HG02885 (cell line): ENCODE data around the gene IFNG.

Source experiments
- ATAC-seq: cut with Tn5 transposase; IDR thresholded peaks from one replicate; pipeline ENCODE4 v1.9.1; 2021; ENCODE audit warnings: mild to moderate bottlenecking; ENCODE audit not compliant: unreplicated experiment, poor library complexity

Gene IFNG

GRCh38 chr12:68119250-68119649, 40.3 kb downstream of the IFNG start:
- ATAC-seq, result peak; percentile 73

- no peak for ATAC-seq
These were observed 41.3 kb downstream of the IFNG start for GRCh38 chr12:68118096-68118755.

- no peak for ATAC-seq
These were observed 41.9 kb downstream of the IFNG start for GRCh38 chr12:68117661-68118060.

GRCh38 chr12:68115281-68115680, 44.3 kb downstream of the IFNG start:
- no peak for ATAC-seq

GRCh38 chr12:68114606-68115005, 44.9 kb downstream of the IFNG start:
- no peak for ATAC-seq

GRCh38 chr12:68113644-68114043, 45.9 kb downstream of the IFNG start:
- ATAC-seq, result no peak

GRCh38 chr12:68111995-68112394, 47.5 kb downstream of the IFNG start:
- no peak for ATAC-seq

- no peak for ATAC-seq
These were observed 49.9 kb downstream of the IFNG start for GRCh38 chr12:68109444-68110217.

GRCh38 chr12:68109001-68109400, 50.5 kb downstream of the IFNG start:
- ATAC-seq, result no peak

- no peak for ATAC-seq
These were observed 52.9 kb downstream of the IFNG start for GRCh38 chr12:68106660-68107059.

GRCh38 chr12:68106160-68106559, 53.4 kb downstream of the IFNG start:
- ATAC-seq, result no peak
